HCT116 (cell line): ENCODE results near the gene UBALD2. TPM values are rescaled to one million over a fixed set of nuclear protein-coding genes. Genes with fewer than 3 reads are reported as not detected.

Experiments
- ATAC-seq: fragments of 200-7000 bp; cut with Tn5 transposase; 2 replicates; pipeline ENCODE4 v1.9.1; 2020; ENCODE audit warnings: mild to moderate bottlenecking, moderate library complexity
- BruUV-seq: library from RNA; stranded (reverse); fragments of 400-500 nt; replicated peaks from 2 replicates; lab custom pipeline; 2021; lab: Mats Ljungman, UMichigan
- CTCF ChIA-PET: fragments of 300-600 bp; sonication (Branson Sonifier 250); formaldehyde crosslinking; loops from one replicate; lab custom pipeline; 2021; ENCODE audit warnings: antibody characterized with exemption; lab: Charles Lee
- POLR2A ChIA-PET: fragments of 300-600, 350-600 bp; sonication (Branson Sonifier 250); formaldehyde crosslinking; loops from one replicate; lab custom pipeline; 2021; ENCODE audit warnings: antibody characterized with exemption; lab: Charles Lee
- RAD21 ChIA-PET, 2 experiments: fragments of 300-600 bp; sonication (Branson Sonifier 250); formaldehyde crosslinking; loops; one replicate each; lab custom pipeline; 2023; ENCODE audit warnings: low total read pairs in 2 of 2; ENCODE audit not compliant: uncharacterized antibody in 2 of 2, unreplicated experiment in 2 of 2, low non-redundant PET in 1 of 2; lab: Charles Lee
- DNase-seq: peaks from one replicate; pipeline ENCODE4 v3.0.0-alpha.2; 2010; ENCODE audit warnings: low read depth, low spot score
- H2AFZ ChIP-seq: fragments of 200-600 bp; shearing (Covaris generic), sonication (generic); 2 replicates; pipeline ENCODE4 v1.6.1; 2017; ENCODE audit warnings: low read depth, mixed run types, mixed read lengths, antibody characterized with exemption, low read length; ENCODE audit not compliant: poor library complexity, severe bottlenecking
- H3K27ac ChIP-seq: 2 replicates; pipeline ENCODE4 v1.5.1; 2012; ENCODE audit warnings: low read depth, low read length
- H3K27me3 ChIP-seq: fragments of 200-600 bp; sonication (generic); 2 replicates; pipeline ENCODE4 v1.6.1; 2016; ENCODE audit warnings: mixed run types, low read length, mixed read lengths; ENCODE audit not compliant: insufficient read depth
- H3K36me3 ChIP-seq, 2 experiments: fragments of 200-500 bp in 1 of 2; fragments of 200-600 bp in 1 of 2; sonication (Bioruptor generic) in 1 of 2; sonication (generic) in 1 of 2; 2 replicates each; pipeline versions ENCODE4 v1.5.1 to v1.6.1; 2014 to 2016; ENCODE audit warnings: low read length in 2 of 2, inconsistent platforms in 1 of 2, mixed read lengths in 1 of 2, mixed run types in 1 of 2; ENCODE audit not compliant: insufficient read depth in 2 of 2, control insufficient read depth in 1 of 2
- H3K4me1 ChIP-seq, 2 experiments: fragments of 200-600 bp in 1 of 2; sonication (generic) in 1 of 2; 2 replicates each; pipeline versions ENCODE4 v1.5.1 to v1.6.1; 2012 to 2017; ENCODE audit warnings: low read length in 2 of 2, inconsistent platforms in 1 of 2, mild to moderate bottlenecking in 1 of 2, mixed read lengths in 1 of 2, mixed run types in 1 of 2, moderate library complexity in 1 of 2; ENCODE audit not compliant: insufficient read depth in 2 of 2, control insufficient read depth in 1 of 2
- H3K4me2 ChIP-seq: fragments of 200-600 bp; sonication (generic); 2 replicates; pipeline ENCODE4 v1.6.1; 2017; ENCODE audit warnings: mixed run types, low read length, mixed read lengths
- H3K4me3 ChIP-seq, 2 experiments: fragments of 200-600 bp in 1 of 2; sonication (generic) in 1 of 2; replicated peaks in 1 of 2; 2 replicates each; pipeline ENCODE4 v1.5.1; 2011 to 2016; ENCODE audit warnings: low read length in 2 of 2, control low read depth in 1 of 2, low read depth in 1 of 2, mild to moderate bottlenecking in 1 of 2, mixed read lengths in 1 of 2, mixed run types in 1 of 2
- H3K79me2 ChIP-seq: fragments of 200-600 bp; sonication (generic); 2 replicates; pipeline ENCODE4 v1.6.1; 2017; ENCODE audit warnings: mild to moderate bottlenecking, mixed run types, low read length, moderate library complexity, mixed read lengths; ENCODE audit not compliant: insufficient read depth
- H3K9ac ChIP-seq: fragments of 200-600 bp; sonication (generic); 2 replicates; pipeline ENCODE4 v1.6.1; 2016; ENCODE audit warnings: low read length, mixed read lengths
- H3K9me2 ChIP-seq: fragments of 200-600 bp; sonication (generic), shearing (Covaris generic); 2 replicates; pipeline ENCODE4 v1.6.1; 2017; ENCODE audit warnings: mixed run types, mild to moderate bottlenecking, moderate library complexity; ENCODE audit not compliant: insufficient read depth
- H3K9me3 ChIP-seq, 2 experiments: fragments of 200-500 bp in 1 of 2; fragments of 200-600 bp in 1 of 2; sonication (Bioruptor generic) in 1 of 2; sonication (generic) in 1 of 2; 2 replicates each; pipeline ENCODE4 v1.6.1; 2014 to 2017; ENCODE audit warnings: low read length in 2 of 2, mixed read lengths in 2 of 2, inconsistent platforms in 1 of 2, low read depth in 1 of 2, mild to moderate bottlenecking in 1 of 2, mixed run types in 1 of 2, moderate library complexity in 1 of 2; ENCODE audit not compliant: control insufficient read depth in 1 of 2, insufficient read depth in 1 of 2
- H4K20me1 ChIP-seq: fragments of 200-600 bp; sonication (generic), shearing (Covaris generic); 2 replicates; pipeline ENCODE4 v1.6.1; 2017; ENCODE audit warnings: mixed run types, mild to moderate bottlenecking, moderate library complexity; ENCODE audit not compliant: insufficient read depth
- CTCF ChIP-seq, 3 experiments: fragments of 200-600 bp in 1 of 3; sonication (generic) in 1 of 3; IDR thresholded peaks in 2 of 3; conservative IDR thresholded peaks in 1 of 3; 2 replicates each; pipeline ENCODE4 v1.5.1; 2012 to 2017; ENCODE audit warnings: low read depth in 2 of 3, low read length in 2 of 3, antibody characterized with exemption in 1 of 3, borderline replicate concordance in 1 of 3, control low read depth in 1 of 3, mild to moderate bottlenecking in 1 of 3, mixed read lengths in 1 of 3, mixed run types in 1 of 3, moderate library complexity in 1 of 3; ENCODE audit not compliant: insufficient read depth in 1 of 3
- RAD21 ChIP-seq: IDR thresholded peaks from 2 replicates; pipeline ENCODE4 v1.6.1; 2012; ENCODE audit warnings: low read depth, mild to moderate bottlenecking
- TCF7L2 ChIP-seq: IDR thresholded peaks from 2 replicates; pipeline ENCODE4 v1.7.0; 2011; ENCODE audit warnings: borderline replicate concordance, inconsistent platforms; ENCODE audit not compliant: insufficient read depth, insufficient read length; ENCODE audit errors: extremely low read depth
- ZNF274 ChIP-seq: fragments of 200-500 bp; sonication (Bioruptor generic); IDR thresholded peaks from 2 replicates; pipeline ENCODE4 v1.6.1; 2014; ENCODE audit warnings: mild to moderate bottlenecking, low read depth, low read length, inconsistent platforms
- intact Hi-C: fragments of 100-400 bp; cut with micrococcal nuclease; formaldehyde crosslinking; loops from 2 replicates; pipeline ENCODE4 v1.10.0; 2022
- total RNA-seq: library from RNA; stranded (reverse); gene quantifications from one replicate; pipeline ENCODE4 v1.2.1, GENCODE V29; 2021; ENCODE audit not compliant: unreplicated experiment

UBALD2 gene
- total RNA-seq, 1 experiment from 2014 or later = 94.3 TPM

GRCh38 chr17:76250141-76250540 is 15.0 kb upstream of the UBALD2 start:
- RAD21 ChIA-PET = no interaction called here
- CTCF ChIA-PET = no interaction called here

More at GRCh38 chr17:76250141-76250540, 15.0 kb upstream of the UBALD2 start:
- no peaks in the 10 kb centered on the region for H3K27me3 ChIP-seq
- H4K20me1 ChIP-seq = no peaks in the 10 kb centered on the region
- no peak overlapping the region for H2AFZ ChIP-seq
- ATAC-seq = no peak
- H3K9me3 ChIP-seq = no peaks in the 10 kb centered on the region
- H3K4me2 ChIP-seq = no peak overlapping the region
- H3K9me2 ChIP-seq = no peaks in the 10 kb centered on the region
- intact Hi-C loops = no loop called here
- no TSS peak for BruUV-seq
- H3K4me3 ChIP-seq = no peak overlapping the region
- POLR2A ChIA-PET = no interaction called here
- no peaks in the 10 kb centered on the region for H3K36me3 ChIP-seq
- TF ChIP-seq ZNF274 = no peak
- no peak for TF ChIP-seq TCF7L2
- no peak for TF ChIP-seq CTCF (IDR thresholded peaks at IDR 0.05 in 2 of 3, conservative IDR thresholded peaks at IDR 0.05 in 1 of 3; ENCODE audit: borderline replicate concordance in 1 of 3, insufficient read depth in 1 of 3, low read depth in 2 of 3, low read length in 2 of 3)
- TF ChIP-seq RAD21 = no peak
- H3K9ac ChIP-seq = no peak overlapping the region
- no peak overlapping the region for H3K27ac ChIP-seq
- H3K79me2 ChIP-seq = no peaks in the 10 kb centered on the region
- peaks cover 0 to 21% of the 10 kb centered on the region in 2 experiments; a peak in 2 of 4 replicates for H3K4me1 ChIP-seq
- no peak for DNase-seq
